NCI-H2196 treated with DMSO at 0.1 percent for 48 hours (cell line): ENCODE results near the gene AIP.
"Not testable (repeated sequence)": the region's sequence is repeated elsewhere in the genome, so short reads cannot be mapped to it uniquely, and the experiment has no call there.

Source experiments
- DNase-seq: peaks from one replicate; lab custom pipeline; 2025; ENCODE audit not compliant: unreplicated experiment; lab: John Stamatoyannopoulos, UW

Gene AIP

DNA sequence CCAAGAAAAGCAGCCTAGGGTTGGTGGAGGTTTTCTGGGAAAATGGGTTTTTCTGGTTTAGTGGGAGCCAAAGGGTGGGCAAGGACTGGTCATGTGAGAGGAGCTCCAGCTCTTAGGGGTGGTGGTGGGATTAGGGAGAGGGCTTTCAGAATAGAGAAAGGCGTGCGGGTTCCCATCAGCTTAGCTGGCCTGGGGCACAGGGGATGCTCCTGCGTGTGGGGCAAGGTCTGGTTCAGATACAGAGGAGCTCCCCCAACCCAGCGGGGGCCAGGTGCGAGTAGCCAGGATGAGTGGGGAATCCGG lies 14.4 kb upstream of the AIP start:
- no peak for DNase-seq

GRCh38 chr11:67468759-67469507 lies 13.9 kb upstream of the AIP start, which contains the start of gene TMEM134:
Gene TMEM134, minus strand, starts transcription at chr11:67469251. Its CDS starts 59 bp downstream, at chr11:67469192.
- DNase-seq, result peak; percentile 75

GRCh38 chr11:67469508-67469811 lies 13.4 kb upstream of the AIP start:
- DNase-seq, result no peak

DNA sequence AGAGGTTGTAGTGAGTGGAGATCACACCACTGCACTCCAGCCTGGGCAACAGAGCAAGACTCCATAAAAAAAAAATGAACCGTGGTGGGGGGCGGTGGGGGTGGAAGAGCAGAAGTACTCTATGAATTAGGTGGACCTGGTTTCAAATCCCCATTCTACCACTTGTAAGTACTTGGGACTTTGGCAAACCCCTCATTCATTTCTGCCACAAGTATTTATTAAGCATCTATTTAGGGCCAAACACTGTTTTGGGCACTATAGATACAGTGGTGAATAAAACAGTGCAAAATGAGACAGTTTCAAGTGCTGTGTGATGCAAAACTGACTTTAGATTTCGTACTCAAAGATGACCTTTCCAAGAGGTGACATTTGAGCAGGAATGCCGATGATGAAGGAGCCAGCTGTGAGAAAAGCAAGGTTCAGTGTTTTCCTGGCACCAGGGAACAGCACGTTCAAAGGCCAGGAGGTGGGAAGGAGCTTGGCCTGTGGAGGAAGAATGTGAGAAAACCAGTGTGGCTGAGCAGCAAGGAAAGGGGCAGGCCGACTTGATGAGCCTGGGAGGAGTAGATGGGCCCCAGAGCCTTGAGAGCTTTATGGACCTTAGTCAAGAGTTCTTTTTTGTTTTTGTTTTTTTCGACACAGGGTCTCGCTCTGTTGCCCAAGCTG lies 12.4 kb upstream of the AIP start:
- DNase-seq, result no peak

DNA sequence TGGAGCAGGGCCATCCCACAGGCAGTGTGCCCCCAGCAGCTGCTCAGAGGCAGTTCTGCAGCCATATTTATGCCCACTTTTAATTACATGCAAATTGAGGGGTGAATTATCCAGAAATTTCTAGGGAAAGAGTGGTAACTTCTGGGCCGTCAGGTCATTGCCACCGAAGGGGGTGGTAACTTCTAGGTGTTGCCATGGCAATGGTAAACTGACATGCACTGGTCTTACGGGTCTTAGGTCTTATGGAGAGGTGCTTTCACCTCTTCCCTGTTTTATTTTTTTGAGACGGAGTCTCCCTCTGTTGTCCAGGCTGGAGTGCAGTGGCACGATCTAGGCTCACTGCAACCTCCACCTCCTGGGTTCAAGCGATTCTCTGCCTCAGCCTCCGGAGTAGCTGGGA lies 9.9 kb upstream of the AIP start:
- DNase-seq, result no peak

- DNase-seq, result not testable (repeated sequence)
Observed at GRCh38 chr11:67476692-67477091, 6.1 kb upstream of the AIP start.

GRCh38 chr11:67477344-67478050 lies 5.3 kb upstream of the AIP start:
- DNase-seq, result not testable (repeated sequence)

- no peak for DNase-seq
Observed at GRCh38 chr11:67482275-67482826, 475 bp upstream of the AIP start.

DNA sequence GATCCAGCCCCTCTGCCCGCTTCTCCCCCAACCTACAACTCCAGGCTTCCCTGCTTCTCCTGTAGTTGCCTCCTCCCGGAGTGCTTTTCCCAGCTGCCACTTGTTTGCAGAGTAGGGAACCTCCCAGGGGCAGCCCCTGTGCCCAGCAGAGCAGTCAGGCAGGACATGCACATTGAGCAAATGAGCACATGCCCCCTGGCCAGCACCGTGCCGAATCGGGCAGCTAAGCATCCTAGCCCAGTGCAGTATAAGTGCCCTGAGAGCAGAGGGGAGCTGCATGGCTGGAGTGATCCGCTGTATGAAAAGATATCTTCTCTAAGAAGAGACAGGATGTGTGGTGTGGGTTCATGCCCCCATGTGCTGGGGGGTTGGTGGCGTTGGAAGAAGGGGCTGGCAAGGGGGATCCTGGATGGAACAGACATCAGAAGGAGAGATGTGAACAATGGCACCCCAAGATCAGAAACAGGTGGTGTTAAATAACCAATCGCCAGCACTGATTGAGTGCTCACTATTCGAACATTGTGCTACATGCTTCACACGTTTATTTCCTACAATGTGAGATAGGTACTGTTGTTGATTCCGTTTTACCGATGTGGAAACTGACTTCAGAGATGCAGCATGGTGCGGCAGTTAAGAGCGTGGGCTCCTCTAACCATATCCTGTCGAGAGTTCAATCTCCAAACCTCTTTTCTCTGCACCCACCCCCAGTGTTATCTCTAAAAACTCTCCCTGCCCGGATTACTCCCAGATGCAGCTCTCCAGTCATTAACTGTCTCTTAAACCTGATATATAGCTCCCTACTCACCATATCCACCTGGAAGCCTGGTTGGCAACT lies 1.2 kb downstream of the AIP start:
- no peak for DNase-seq

GRCh38 chr11:67484847-67485311 lies 2.1 kb downstream of the AIP start:
- DNase-seq, result no peak

DNA sequence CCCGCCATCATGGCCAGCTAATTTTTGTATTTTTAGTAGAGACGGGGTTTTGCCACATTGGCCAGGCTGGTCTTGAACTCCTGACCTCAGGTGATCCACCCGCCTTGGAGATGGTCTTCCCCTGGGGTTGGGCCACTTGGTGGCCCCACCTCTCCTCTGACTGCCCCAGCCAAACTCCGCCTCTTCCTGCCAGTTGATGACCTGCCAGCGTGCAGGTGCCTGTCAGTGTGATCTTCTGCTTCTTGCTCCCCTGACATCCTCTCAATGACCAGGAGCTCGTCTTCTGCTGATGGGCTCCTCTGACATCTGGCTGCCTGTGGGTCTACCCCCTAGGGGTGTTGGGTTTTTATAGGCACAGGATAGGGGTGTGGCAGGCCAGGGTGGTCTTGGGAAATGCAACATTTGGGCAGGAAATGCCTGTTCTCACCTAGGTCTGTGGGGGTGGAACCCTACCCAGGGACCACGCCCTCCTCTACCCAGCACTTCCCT lies 3.1 kb downstream of the AIP start:
- peak; percentile 14 for DNase-seq

GRCh38 chr11:67486481-67487195 lies 3.8 kb downstream of the AIP start:
- DNase-seq, result no peak

DNA sequence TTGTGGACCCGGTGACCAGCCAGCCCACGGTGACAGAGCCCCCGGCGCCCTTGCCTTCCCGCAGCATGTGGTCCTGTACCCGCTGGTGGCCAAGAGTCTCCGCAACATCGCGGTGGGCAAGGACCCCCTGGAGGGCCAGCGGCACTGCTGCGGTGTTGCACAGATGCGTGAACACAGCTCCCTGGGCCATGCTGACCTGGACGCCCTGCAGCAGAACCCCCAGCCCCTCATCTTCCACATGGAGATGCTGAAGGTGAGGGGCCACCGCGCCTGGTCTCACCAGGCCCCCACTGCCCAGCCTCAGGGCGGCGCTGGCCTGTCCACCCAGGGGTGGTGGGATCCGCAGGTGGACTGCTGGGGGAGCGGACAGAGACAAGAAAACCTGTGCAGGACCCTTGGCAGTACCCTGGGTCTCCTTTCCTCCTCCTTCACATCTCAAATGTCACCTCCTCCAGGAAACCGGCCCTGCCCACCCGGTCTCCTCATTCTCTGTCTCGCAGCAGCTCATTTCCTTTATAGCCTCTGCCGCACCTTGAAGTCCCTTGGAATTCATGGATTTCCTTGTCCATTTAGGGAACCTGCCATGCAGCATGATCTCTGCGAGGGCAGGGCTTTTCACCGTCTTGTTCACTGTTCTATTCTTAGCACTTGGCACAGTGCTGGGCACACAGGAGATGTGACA lies 6.5 kb downstream of the AIP start:
- no peak for DNase-seq

GRCh38 chr11:67489885-67490726 lies 7.3 kb downstream of the AIP start:
- no peak for DNase-seq

DNA sequence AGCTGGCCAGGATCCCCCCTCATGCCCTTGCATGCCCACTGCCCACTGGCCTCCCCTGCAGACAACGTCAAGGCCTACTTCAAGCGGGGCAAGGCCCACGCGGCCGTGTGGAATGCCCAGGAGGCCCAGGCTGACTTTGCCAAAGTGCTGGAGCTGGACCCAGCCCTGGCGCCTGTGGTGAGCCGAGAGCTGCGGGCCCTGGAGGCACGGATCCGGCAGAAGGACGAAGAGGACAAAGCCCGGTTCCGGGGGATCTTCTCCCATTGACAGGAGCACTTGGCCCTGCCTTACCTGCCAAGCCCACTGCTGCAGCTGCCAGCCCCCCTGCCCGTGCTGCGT lies 7.9 kb downstream of the AIP start:
- no peak for DNase-seq

- DNase-seq, result no peak
Observed at GRCh38 chr11:67491276-67492068, 8.6 kb downstream of the AIP start.

DNA sequence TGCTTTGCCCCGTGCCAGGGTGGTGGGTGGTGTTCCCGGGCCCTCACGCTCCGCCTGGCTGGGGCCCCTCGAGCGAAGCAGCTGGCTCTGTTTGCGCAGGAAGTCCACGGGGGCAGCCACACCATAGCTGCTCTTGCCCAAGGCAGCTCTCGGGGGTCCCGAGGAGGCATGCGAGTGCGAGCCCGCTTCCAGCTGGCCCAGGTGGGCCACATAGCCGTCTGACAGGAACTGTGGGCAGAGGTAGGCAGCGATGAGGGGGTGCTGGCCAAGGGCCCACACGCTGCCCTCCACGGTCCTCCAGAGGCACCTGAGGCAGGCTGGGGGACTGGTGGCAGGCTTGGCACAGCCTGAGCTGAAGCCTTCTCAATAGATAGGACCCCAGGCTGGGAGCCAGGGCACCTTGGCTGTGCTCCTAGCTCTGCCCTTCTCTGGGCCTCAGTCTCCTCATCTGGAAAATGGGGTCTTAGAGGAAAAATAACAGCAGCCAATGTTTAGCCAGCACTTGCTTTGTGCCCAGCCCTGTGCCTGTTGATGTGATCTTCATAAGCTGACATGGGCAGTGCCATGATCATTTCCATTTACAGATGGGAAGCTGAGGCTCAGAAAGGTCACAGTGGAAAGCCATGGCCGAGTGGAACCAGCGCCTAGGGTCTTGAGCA lies 9.4 kb downstream of the AIP start:
- no peak for DNase-seq
